GM04504 (cell line): ENCODE data around the gene RELL1.

ENCODE experiments used
- DNase-seq: peaks from one replicate; pipeline ENCODE4 v3.0.0-alpha.2; 2012; ENCODE audit warnings: low read depth

The RELL1 gene

GRCh38 chr4:37665333-37666320 is 20.5 kb downstream of the RELL1 start:
- no peak for DNase-seq

DNA sequence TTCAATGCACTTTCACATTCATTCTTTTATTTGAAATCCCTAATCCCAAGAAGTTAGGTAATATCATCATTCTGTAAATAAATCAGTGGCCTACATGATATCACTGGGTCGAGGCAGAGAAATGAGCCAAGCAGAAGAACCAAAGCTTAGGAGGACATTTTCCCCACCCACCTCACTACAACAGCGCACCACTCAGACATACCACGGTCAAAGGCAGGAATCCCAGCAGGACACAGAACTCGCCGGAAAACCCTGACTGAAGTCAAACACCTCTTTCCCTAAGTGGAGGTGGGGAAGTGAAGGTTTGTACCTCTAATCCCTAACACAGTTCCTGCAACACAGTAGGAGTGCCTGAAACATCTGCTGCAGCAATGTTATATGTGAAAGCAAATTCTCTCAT is 21.5 kb downstream of the RELL1 start:
- DNase-seq = no peak

DNA sequence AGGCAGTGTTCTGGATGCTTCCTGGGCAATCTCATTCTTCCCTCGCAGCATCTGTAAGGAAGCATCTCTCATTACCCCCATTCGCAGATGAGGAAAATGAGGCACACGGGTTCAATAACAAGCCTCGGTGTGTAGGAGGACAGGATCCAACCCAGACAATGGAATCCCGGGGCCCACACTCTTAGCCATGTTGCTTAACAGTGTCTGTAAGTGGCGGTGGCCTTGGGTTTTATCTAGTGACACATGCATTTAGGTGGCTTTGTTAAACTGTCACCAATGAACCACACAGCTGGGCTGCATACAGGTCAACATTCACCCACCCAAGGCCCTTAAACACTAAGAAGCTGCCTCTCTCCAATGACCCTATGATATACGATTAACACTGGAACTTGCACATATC is 22.6 kb downstream of the RELL1 start:
- no peak for DNase-seq

DNA sequence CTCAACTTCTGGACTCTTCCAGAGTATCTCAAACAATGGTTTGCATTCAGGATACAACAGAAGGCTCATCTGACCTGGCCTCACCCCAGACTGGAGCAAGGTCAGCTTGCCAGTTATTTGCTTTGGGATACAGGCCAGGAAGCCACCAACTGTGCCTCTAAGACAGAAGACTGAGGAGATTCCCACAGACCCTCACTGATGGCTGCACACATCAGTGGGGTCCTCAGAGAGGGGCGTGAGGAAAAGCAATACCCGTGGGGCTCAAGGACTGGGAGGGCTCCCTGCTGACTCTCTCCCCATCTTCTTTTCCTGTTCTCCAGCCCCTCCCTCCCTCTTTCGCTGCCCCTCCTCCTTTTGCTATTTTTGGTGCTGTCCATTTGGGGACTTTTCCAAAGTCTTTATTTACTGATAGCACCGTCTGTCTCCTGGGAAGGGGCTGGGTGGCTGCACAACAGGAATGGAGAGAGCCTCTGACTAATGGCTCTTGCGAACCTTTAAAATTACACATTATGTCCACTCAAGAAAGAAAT is 23.2 kb downstream of the RELL1 start:
- DNase-seq = no peak

DNA sequence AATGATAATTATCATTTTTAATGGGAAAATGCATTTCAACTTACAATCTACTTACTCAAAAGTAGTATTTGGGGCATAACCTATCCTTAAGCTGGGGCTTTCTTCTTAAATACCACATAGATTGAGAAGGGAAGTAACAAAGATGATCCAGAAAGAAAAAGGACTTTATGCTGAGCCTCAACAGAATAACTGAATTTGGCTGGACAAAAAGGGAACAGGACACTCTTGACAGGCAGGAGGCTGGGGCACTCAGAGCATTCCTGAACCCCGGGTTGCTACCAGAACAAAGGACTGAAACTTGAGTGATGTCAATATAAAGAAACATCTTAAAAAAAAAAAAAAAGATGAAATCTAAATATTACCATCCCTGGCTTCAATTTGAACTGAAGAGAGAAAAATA is 23.9 kb downstream of the RELL1 start:
- no peak for DNase-seq

GRCh38 chr4:37661772-37662171 is 24.4 kb downstream of the RELL1 start:
- DNase-seq = peak; percentile 46

DNA sequence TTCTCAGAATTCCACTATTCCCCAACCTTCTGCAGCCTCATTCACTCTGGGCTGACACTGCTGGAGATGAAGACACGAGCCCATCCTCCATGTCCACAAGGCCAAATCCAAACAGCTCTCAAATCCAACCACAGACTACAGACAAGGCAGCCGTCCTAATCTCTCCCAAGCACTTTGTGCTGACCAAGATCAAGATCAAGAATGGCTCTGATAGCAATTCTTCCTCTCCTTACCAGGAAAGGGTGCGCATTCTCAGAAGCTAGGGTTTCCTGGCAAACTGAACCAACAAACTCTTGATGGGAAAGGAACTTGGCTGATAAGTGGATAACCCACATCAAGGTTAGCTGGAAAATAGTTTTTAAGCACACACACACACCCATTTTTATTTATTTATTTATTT is 26.5 kb downstream of the RELL1 start:
- no peak for DNase-seq

DNA sequence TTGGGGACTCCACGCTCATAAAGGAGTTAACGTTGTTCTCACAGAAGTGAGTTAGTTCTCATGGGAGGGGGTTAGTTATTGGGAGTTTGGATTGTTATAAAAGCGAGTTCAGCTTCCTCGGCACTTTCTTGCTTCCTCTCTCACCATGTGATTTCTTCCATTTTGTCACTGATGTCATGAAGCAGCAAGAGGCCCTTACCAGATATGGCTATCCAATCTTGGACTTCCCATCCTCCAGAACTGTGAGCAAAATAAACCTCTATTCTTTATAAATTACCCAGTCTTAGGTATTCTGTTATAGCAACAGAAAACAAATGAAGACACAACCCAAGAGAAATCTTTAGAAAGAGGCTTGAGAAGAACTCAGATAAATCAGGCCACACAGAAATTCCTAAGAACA is 29.5 kb downstream of the RELL1 start:
- DNase-seq = no peak

- DNase-seq = no peak
These were observed 32.6 kb downstream of the RELL1 start for GRCh38 chr4:37653601-37654000.

DNA sequence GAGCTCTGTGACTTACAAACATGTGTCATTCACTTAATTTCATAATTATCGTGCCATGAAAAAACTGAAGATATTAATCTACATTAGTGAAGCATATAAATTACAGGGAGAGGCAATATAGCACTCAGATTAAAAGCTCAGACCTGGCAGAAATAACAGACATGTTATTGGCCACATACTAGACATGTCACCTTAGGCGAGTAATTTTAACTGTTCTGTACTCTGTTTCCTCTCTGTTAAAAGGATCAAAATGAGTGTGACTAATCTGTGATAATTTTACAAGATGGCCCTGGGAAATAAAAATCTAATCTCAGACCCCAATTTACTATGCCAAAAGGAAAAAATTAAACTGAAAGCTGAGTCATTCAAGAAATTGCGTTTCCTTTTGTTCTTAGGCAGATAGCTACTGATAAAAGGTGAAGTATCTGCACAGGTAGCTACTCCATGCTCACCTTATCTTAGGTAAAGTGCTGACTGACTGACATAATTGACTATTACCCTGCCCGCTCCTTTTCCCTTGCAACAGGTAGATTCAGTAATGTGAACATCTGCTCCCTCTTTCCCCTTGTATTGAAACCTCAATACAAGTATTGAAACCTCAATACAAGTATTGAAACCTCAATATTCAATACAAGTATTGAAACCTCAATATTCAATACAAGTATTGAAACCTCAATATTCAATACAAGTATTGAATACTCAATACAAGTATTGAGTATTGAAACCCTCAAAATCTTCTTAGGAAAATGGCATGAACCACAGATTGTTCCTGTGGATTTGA is 33.2 kb downstream of the RELL1 start:
- DNase-seq = no peak

DNA sequence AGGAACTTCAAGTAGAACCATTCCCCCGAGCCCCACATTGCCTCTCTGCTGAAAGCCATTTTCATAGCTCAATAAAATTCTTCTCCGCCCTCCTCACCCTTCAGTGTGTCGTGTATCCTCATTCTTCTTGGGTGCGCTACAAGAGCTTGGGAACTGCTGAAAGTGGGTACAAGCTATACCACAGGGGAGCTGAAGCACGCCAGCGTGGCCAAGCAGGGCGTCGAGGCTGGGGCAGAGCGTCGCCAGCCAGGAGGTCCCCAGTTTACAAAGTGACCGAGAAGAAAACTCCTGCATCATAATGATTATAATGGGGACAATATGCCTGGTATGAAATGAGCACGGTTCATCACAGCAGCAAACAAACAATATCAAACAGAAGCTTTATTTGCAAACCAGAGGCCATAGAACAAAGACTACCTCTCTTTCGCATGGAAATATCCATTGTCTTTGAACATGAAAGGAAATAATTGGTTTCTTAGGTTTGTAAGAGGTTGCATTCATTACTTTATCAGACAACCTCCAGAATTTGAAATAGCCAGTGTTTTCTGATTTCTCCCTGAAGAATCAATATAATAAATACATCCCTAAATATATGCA is 34.3 kb downstream of the RELL1 start:
- DNase-seq = no peak

- DNase-seq = no peak
These were observed 35.7 kb downstream of the RELL1 start for GRCh38 chr4:37650481-37650880.

DNA sequence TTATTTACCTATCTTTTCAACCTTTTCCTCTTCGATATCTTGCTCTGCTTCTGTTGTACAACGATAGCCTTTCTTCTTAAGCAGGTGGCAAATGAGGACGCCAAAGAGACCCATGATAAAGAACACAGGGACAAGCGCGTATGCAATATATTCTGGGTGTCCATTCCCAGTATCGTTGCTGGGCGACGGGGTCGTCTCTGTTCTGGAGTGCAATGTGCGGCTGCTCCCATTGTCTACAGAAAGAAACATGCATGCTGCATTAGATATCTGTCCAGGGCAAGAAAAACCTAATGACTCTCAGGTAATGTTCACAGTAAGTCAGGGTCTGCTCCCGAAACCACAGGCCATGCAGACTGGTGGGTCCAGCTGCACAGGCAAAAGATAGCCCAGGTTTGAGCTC is 36.9 kb downstream of the RELL1 start:
- DNase-seq = no peak

DNA sequence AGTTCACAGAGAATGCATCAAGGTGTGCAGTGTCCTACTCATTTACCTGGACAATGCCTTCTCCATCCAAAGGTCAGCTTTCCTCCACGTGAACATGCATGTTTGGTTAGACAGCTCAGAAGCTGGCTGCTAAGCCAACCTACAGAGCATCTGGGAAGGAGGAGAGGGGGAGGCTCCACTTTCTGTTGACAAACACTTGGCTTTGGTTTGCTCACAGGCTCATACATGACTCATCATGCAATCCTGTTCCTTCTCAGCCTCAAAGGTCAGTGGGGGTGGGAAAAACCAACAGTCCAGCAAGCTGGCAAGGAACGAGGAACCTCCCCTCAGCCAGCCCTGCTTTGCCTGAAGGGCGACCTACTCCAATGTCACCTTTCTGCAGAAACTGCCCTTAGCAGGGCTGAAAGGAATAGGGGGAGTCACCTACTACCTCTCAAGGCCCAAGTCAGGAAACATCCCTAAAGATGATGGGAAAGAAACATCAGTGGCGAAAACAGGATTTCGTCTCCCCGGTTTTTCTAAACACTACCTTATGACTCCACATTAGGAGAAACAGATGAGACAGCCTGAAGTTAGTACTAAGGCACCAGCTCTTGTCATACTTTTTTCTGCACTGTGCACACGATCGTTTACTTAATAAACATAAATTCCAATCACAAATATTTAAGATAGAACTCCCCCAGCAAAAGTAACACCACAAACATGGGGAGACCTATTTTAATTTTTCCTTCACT is 37.9 kb downstream of the RELL1 start:
- DNase-seq = peak; percentile 89

DNA sequence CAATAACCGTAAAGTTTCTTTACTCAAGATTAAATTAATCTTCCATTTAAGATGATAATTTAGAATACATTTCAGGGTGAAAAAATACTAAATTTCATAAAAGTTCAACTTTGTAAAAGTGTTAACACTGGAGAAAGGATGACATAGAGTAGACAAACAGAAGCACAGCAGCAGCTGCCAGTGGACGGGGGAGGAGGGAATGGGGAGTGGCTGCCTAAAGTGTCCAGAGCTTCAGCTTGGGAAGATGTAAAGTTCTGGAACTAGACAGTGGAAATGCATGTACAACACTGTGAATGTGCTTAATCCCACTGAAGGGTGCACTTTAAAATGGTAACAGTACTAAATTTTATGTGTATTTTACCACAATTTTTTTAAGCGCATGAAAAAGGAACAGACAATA is 39.9 kb downstream of the RELL1 start:
- no peak for DNase-seq

GRCh38 chr4:37645736-37646135 is 40.4 kb downstream of the RELL1 start:
- DNase-seq = no peak

GRCh38 chr4:37644962-37645361 is 41.2 kb downstream of the RELL1 start:
- DNase-seq = no peak

DNA sequence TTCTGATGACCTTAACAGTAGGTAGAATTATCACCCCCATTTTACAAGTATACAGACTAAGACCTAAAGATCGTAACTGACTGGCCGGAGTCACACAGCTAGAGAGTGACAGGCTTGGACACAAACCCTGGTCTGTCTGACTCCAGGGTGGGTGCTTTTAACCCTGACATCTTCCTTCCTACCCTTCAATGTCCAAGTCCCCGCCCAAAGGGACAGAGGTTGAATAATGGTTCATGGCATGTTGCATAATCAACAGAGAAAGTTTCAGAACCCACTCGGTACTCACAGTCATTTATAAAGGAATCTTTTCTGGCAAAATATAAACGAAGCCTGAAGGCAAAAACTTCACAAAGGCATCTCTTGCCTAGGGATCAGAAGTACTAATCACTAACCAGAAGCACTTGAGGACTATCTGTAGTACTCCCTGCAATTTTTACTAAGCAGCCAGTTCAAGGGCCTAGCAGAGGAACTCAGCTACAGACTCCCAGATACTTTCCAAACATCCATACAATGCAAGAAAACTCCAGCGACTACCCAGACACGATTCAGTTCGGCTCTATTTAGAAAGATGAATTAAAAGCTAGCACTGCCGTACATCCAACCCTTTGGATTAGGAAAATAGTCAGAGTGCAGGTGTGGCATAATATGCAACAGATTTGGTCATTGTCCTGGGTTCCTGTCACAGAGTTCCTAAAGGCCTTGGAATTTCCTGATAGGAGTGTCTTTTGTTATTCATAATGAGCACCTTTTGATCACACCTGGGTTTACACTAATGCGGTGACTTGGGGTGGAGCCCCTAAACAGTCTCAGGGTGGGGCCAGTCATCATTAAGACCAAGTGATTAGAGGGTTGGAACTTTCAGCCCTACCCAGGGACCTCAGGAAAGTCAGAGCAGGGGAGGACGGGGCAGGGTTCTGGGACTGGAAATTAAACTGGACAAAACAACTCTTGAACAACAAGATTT is 44.0 kb downstream of the RELL1 start:
- DNase-seq = no peak

DNA sequence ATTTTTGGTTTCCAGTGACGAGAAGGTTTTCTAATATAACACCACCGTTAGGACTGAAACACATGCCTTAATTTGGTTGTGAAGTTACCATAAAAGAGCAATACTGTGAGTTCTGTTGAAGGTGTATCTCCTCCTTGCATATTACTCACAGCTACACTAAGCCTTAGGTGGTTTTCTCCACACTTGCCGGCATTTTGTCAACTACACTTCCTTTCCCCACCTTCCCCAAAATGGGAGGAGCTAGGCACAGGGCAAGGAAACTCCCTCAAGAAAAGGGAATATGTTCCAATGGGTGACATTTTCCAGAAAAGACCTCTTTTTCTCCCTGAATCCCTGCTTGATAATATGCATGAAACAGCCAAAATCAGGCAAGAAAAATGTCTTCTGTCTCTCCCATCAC is 44.8 kb downstream of the RELL1 start:
- DNase-seq = no peak

DNA sequence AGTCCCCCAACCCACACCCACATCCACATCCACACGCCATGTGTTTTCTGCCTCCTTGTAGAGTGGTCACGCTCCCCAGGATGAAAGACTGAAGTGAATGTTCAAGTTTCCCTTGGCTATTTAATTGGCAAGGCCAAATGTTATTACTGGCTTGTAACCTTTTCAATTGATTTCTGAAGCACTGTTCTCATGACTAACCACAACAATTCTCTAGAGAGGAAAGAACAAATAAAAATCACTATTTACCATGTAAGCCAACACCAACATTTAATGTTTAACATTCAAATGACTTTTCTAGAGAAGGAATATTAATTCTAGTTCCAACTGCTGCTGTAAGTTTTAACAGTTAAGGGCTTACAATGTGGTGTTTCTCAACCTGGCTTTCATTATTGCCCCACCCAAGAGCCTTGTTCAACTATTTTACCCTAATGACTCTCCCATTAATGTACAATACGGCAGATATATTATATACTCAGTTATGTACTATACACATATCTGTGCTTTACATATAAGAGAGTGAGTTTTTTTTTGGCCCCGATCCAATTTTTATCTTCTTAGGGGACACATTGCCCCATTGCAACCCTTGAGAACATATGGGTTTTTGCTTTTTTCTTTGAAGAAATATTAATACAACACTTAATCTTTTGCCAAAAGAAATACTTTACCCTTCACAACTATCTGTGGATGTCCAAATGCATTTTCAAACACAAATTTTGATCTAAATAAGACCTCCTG is 46.5 kb downstream of the RELL1 start:
- DNase-seq = no peak
